GM12878 (cell line): ENCODE data around the gene ZNF189. TPM values are rescaled to one million over a fixed set of nuclear protein-coding genes. Genes with fewer than 3 reads are reported as not detected.

Experiments
- ATAC-seq: fragments of 200-7000 bp; cut with Tn5 transposase; 3 replicates; pipeline ENCODE4 v1.9.1; 2020; ENCODE audit warnings: mild to moderate bottlenecking, moderate library complexity
- BruUV-seq: library from RNA; stranded (reverse); fragments of 400-500 nt; replicated peaks from 2 replicates; lab custom pipeline; 2021; lab: Mats Ljungman, UMichigan
- CTCF ChIA-PET: fragments of 300-600 bp; sonication (Branson Sonifier 250); formaldehyde crosslinking; extraction: SDS; loops from one replicate; lab custom pipeline; 2021; ENCODE audit warnings: inconsistent platforms; lab: Yijun Ruan, JAX
- POLR2A ChIA-PET: fragments of 350-600 bp; formaldehyde crosslinking; extraction: SDS; loops from one replicate; lab custom pipeline; 2021; ENCODE audit warnings: inconsistent platforms; lab: Charles Lee
- RAD21 ChIA-PET: fragments of 300-600 bp; sonication (Branson Sonifier 250); formaldehyde crosslinking; loops from one replicate; lab custom pipeline; 2023; ENCODE audit warnings: antibody characterized with exemption; ENCODE audit not compliant: unreplicated experiment; lab: Charles Lee
- SMC1A ChIA-PET: fragments of 300-600 bp; sonication (Branson Sonifier 250); formaldehyde crosslinking; loops from one replicate; lab custom pipeline; 2023; ENCODE audit not compliant: unreplicated experiment, uncharacterized antibody; lab: Charles Lee
- DNase-seq: peaks from one replicate; pipeline ENCODE4 v3.0.0-alpha.2; 2011; ENCODE audit warnings: low read depth, low spot score
- FAIRE-seq: peaks from 3 replicates; lab custom pipeline; 2011; peaks lifted over from hg19 to GRCh38; lab: Jason Lieb, UNC
- H2AFZ ChIP-seq: 2 replicates; pipeline ENCODE4 v1.6.0; 2011; ENCODE audit warnings: low read depth, low read length, control low read depth; ENCODE audit not compliant: control insufficient read depth
- H3K27ac ChIP-seq: 2 replicates; pipeline ENCODE4 v1.5.1; 2011; ENCODE audit warnings: control low read depth; ENCODE audit not compliant: control insufficient read depth, insufficient read depth
- H3K27me3 ChIP-seq, 2 experiments: replicated peaks in 1 of 2; 2 replicates each; pipeline versions ENCODE4 v1.6.0 to v1.6.1; 2011; ENCODE audit warnings: low read length in 1 of 2; ENCODE audit not compliant: control insufficient read depth in 2 of 2, insufficient read depth in 2 of 2
- H3K36me3 ChIP-seq, 2 experiments: 2 replicates each; pipeline ENCODE4 v1.5.1; 2011; ENCODE audit warnings: low read length in 1 of 2; ENCODE audit not compliant: control insufficient read depth in 2 of 2, insufficient read depth in 2 of 2
- H3K4me1 ChIP-seq: 2 replicates; pipeline ENCODE4 v1.6.1; 2011; ENCODE audit warnings: mild to moderate bottlenecking, low read length, moderate library complexity, mixed read lengths; ENCODE audit not compliant: control insufficient read depth, insufficient read depth
- H3K4me2 ChIP-seq: 2 replicates; pipeline ENCODE4 v1.6.0; 2011; ENCODE audit warnings: control low read depth; ENCODE audit not compliant: control insufficient read depth, insufficient read depth
- H3K4me3 ChIP-seq: fragments of 200-600 bp; sonication (generic); 2 replicates; pipeline ENCODE4 v1.5.1; 2016
- H3K79me2 ChIP-seq: 2 replicates; pipeline ENCODE4 v1.6.0; 2011; ENCODE audit warnings: low read length; ENCODE audit not compliant: control insufficient read depth, insufficient read depth
- H3K9ac ChIP-seq: 2 replicates; pipeline ENCODE4 v1.8.0; 2011; ENCODE audit warnings: low read length, control low read depth, mixed read lengths; ENCODE audit not compliant: control insufficient read depth, insufficient read depth
- H3K9me3 ChIP-seq: replicated peaks from 3 replicates; pipeline ENCODE4 v1.5.1; 2011; ENCODE audit warnings: mild to moderate bottlenecking, low read length; ENCODE audit not compliant: control insufficient read depth, insufficient read depth
- H4K20me1 ChIP-seq: 2 replicates; pipeline ENCODE4 v1.6.0; 2011; ENCODE audit not compliant: control insufficient read depth, insufficient read depth
- CEBPB ChIP-seq, 2 experiments: fragments of 150-350 bp in 1 of 2; IDR thresholded peaks; 2 replicates each; pipeline ENCODE4 v1.6.1; 2012 to 2014; ENCODE audit warnings: low read depth in 2 of 2, low read length in 2 of 2, borderline replicate concordance in 1 of 2, inconsistent platforms in 1 of 2
- E2F4 ChIP-seq: IDR thresholded peaks from 2 replicates; pipeline ENCODE4 v1.6.1; 2012; ENCODE audit warnings: low read depth, low read length, improper control_type of control experiment
- MYB ChIP-seq: fragments of 150-350 bp; IDR thresholded peaks from 2 replicates; pipeline ENCODE4 v1.6.1; 2014; ENCODE audit warnings: mild to moderate bottlenecking, low read depth, low read length, borderline replicate concordance
- USF1 ChIP-seq: IDR thresholded peaks from 2 replicates; pipeline ENCODE4 v1.6.1; 2011; ENCODE audit warnings: borderline replicate concordance, low read depth, mild to moderate bottlenecking, moderate library complexity, mixed read lengths, low read length; ENCODE audit not compliant: insufficient read depth; ENCODE audit errors: extremely low read length
- ZNF384 ChIP-seq: IDR thresholded peaks from 2 replicates; pipeline ENCODE4 v1.6.1; 2012; ENCODE audit warnings: low read depth, mild to moderate bottlenecking, low read length, improper control_type of control experiment, borderline replicate concordance
- in situ Hi-C: fragments of 300-500 bp; cut with MboI; formaldehyde crosslinking; loops from 9 replicates; pipeline ENCODE4 v1.14.3; 2018; ENCODE audit warnings: mixed read lengths
- intact Hi-C: fragments of 100-400 bp; cut with micrococcal nuclease; formaldehyde crosslinking; loops from one replicate; pipeline ENCODE4 v1.14.2; 2022; ENCODE audit not compliant: unreplicated experiment
- polyA plus RNA-seq, 11 experiments: library from polyadenylated mRNA; depleted of rRNA in 4 of 11; unstranded in 6 of 11; stranded (reverse) in 5 of 11; fragments of >200 nt; fragmentation: Nextera tagmentation in 4 of 11; fragmentation: Illumina TruSeq in 1 of 11; extraction: Ambion mirVana in 4 of 11; extraction: Trizol in 1 of 11; gene quantifications; 1 replicate in 1 of 11; 2 replicates in 10 of 11; pipeline versions ENCODE4 v1.2.1 to v1.2.3, GENCODE V29; 2011 to 2016; ENCODE audit warnings: inconsistent platforms in 2 of 11, missing spikeins in 2 of 11, low read depth in 1 of 11
- total RNA-seq, 4 experiments: library from RNA; depleted of rRNA in 3 of 4; stranded (reverse); fragments of >200 nt in 3 of 4; fragmentation: Illumina TruSeq in 1 of 4; extraction: Trizol in 1 of 4; gene quantifications; 2 replicates each; pipeline versions ENCODE4 v1.2.1 to v1.2.3, GENCODE V29; 2013 to 2021

ZNF189 gene
- total and polyA plus RNA-seq, 10 of the 15 experiments (the other 5 are each of a cell fraction or from before 2014, with no cell fraction given) = 3.1 to 12.3 (median 7.4) TPM

GRCh38 chr9:101417977-101418376 lies 19.3 kb downstream of the ZNF189 start:
- in situ Hi-C loops = no loop called here
- ChIA-PET RAD21 (no interaction called here), SMC1A (interaction anchor here (1.1 kb wide), 1 partner anchor 15 kb away, joined by 4 read pairs; no protein-coding TSS in a partner anchor), POLR2A (no interaction called here)
- Histone ChIP-seq H3K4me2 (no peak overlapping the region), H3K36me3 (no peaks in the 10 kb centered on the region), H3K27ac (no peak overlapping the region), H3K27me3 (no peaks in the 10 kb centered on the region), H3K9me3 (no peaks in the 10 kb centered on the region), H3K79me2 (no peaks in the 10 kb centered on the region), H3K9ac (no peak overlapping the region)
- intact Hi-C loops = no loop called here
- FAIRE-seq (no peak), ATAC-seq (no peak)
- TF ChIP-seq ZNF384 (no peak), E2F4 (no peak), USF1 (no peak), CEBPB (IDR thresholded peaks at IDR 0.05; ENCODE audit: borderline replicate concordance in 1 of 2, low read depth in 2 of 2, low read length in 2 of 2) (no peak), MYB (no peak)
- TF ChIP-seq, all 136 proteins: peak for 0
- no peak overlapping the region for H3K4me3 ChIP-seq
- no peak for DNase-seq
- no peaks in the 10 kb centered on the region for H4K20me1 ChIP-seq
- CTCF ChIA-PET = interaction anchor here (1.0 kb wide), 1 partner anchor 17 kb away, joined by 4 read pairs; no protein-coding TSS in a partner anchor
- no peaks in the 10 kb centered on the region for H3K4me1 ChIP-seq
- H2AFZ ChIP-seq = no peak overlapping the region
- no TSS peak for BruUV-seq
